HL-60/S4 (cell line): Measurements from ENCODE around the gene CYP3A5.
"Not testable (repeated sequence)": the region's sequence is repeated elsewhere in the genome, so short reads cannot be mapped to it uniquely, and the experiment has no call there.

Experiments used
- in situ Hi-C: fragments of 300-500 bp; cut with MboI; formaldehyde crosslinking; loops from 2 replicates; pipeline ENCODE4 v1.14.3; 2022; ENCODE audit warnings: low sequenced_read_pairs

CYP3A5 gene

DNA sequence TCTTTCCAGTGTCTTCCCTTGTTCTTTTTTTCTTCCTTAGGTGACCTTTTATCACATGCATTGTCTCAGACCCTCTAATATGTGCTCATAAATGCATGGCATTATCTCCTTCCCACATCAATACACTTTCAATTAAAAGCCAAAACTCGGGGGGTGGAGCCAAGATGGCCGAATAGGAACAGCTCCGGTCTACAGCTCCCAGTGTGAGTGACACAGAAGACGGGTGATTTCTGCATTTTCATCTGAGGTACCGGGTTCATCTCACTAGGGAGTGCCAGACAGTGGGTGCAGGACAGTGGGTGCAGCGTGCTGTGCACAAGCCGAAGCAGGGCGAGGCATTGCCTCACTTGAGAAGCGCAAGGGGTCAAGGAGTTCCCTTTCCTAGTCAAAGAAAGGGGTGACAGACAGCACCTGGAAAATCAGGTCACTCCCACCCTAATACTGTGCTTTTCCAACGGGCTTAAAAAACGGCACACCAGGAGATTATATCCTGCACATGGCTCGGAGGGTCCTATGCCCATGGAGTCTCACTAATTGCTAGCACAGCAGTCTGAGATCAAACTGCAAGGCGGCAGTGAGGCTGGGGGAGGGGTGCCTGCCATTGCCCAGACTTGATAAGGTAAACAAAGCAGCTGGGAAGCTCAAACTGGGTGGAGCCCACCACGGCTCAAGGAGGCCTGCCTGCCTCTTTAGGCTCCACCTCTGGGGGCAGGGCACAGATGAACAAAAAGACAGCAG, 6.2 kb upstream of the CYP3A5 start:
- in situ Hi-C loops = not testable (repeated sequence)

DNA sequence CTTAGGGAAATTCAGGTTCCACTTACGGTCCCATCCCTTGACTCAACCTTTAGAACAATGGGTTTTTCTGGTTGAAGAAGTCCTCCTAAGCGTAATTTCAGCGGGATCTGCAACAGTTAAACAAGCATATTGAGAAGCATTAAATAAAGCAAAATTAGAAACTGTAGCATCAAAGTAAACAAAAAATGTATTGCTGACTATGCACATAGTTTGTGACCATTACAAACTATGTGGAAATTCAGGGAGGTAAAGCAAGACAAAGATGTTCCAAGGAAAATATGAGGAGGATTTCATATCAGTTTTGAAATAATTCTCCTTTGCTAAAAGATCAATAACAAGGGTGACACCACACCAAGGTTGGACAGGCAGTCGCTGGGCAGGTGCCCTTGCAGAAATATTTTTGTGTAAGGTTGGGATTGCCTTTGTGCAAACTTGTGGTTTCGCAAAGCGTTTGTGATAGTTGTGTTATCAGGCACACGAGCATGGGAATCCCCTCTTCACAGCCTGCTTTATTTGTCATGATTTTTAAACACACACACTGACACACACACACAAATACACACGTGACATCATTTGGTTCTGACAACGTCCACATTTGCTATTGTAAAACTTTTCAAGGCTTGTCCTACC, 5.4 kb upstream of the CYP3A5 start:
- in situ Hi-C loops = no loop called here

DNA sequence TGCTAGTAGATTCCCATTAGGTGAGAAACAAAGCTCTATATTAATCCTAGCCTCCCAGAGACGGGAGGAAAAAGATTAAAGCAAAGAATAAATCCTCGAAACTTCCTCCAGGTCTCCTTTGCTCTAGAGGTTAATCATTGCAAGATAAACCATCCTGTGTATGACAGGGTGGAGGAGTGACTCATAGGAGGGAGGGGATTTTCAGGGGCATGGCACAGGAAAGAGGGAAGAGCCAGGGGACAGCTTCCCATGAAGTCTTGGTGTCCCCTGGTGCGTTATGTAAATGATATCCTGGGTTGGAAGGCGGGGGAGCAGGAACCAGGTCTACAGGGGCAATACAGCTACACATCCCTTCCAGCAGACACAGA, 780 bp downstream of the CYP3A5 start:
- in situ Hi-C loops = no loop called here

DNA sequence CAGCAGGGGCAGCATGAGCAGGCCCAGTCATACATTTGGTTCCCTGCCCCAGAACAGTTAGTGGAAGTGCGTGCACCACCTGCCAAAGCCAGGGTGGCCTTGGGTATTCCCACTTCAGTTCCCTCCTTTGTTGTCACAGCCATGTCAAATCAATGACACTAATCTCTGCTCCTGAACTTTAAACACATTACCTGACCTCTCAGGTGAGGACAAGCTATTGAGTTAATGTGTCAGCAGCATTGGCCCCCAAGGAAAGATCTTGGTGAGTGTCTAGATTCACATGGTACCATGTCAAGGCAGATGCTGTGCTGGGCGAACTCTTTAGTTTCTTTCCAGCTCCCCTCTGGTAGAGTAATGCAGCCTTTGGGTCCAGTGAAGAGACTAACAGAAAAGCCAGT, 2.1 kb downstream of the CYP3A5 start:
- in situ Hi-C loops = no loop called here

DNA sequence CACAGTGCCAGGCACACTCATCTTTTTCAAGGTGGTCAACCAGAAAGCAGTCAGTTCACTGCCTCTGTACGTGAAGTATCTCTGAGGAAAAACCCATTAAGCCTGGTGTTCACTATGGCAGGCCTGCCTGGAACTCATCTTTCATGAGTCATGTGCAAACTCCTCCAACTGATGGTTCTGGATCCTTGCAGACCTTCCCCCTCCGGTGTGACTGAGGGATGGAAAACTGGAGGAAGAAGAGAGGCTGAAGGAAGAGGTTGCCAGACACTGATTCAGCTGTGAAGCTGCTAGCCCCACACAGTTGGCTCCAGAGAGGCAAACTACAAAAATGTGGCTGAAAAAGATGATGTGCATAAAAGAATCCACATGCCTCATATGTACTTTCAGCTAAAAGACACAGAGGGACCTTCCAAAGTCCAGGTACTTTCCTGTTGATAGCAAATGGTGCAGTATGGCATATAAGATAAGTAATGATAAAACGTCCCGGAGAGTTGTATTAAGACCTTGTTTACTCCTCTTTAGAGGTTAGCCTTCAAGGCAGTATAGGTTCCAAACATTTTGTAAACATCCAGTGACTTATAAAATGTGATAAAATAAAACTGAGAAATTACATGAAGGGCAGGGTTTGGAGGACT, 2.7 kb downstream of the CYP3A5 start:
- in situ Hi-C loops = no loop called here

DNA sequence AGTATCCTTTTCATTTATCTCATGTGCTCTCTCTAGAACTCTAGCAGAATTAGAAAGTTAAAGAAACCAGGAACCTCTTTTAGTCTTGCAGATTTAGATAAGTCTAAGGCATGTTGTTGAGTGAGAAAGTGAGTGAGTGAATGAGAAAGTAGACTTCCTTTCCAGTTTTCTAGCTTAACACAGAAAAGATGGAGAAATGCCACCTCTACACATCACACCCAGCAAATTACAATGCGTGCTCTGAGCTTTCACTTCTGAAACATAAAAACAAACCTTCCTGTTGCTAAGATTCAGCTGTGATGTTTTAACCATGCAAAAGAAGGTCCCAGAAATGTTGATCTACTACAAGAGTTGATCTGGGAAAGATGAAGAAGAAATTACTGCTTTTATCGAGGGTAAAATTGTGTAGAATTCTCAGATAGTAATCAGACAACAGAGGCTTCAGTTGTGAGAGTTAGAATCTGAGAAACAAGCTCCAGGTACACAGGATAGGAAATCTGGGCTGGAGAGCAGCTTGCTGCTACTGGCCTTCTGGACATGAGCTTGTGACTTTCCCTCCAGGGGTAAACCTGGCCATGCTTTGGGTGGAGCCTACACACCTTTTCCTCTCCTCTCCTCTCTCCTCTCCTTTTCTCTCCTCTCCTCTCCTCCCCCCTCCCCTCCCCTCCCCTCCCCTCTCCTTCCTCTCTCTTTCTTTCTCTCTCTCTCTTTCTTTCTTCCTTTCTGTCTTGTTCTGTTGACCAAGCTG, 4.6 kb downstream of the CYP3A5 start:
- in situ Hi-C loops = no loop called here

DNA sequence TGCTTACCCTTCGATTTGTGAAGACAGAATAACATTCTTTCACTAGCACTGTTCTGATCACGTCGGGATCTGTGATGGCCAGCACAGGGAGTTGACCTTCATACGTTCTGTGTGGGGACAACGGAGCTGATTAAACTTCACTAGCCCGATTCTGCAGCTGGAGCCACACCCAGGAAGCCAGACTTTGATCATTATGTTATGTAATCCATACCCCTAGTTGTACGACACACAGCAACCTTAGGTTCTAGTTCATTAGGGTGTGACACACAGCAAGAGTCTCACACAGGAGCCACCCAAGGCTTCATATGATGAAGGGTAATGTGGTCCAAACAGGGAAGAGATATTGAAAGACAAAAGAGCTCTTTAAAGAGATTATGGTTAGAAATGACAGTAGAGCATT, 7.2 kb downstream of the CYP3A5 start:
- in situ Hi-C loops = no loop called here

DNA sequence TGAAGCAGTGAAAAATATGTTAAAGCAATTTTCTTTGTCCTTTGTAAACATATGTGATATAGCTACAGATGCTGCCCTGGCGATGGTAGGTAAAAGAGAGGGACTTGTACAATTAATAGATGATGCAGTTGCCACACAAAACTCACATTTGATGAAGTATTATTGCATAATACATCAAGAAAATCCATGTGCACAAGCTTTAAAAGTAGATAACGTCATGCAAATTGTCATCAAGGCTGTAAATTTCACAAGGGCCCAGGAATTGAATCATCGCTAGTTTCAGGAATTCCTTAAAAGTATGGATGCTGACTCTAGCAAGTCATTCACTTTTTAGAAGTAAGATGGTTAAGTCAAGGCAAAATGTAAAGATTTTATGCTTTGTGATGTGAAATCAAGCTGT, 10.0 kb downstream of the CYP3A5 start:
- in situ Hi-C loops = no loop called here

DNA sequence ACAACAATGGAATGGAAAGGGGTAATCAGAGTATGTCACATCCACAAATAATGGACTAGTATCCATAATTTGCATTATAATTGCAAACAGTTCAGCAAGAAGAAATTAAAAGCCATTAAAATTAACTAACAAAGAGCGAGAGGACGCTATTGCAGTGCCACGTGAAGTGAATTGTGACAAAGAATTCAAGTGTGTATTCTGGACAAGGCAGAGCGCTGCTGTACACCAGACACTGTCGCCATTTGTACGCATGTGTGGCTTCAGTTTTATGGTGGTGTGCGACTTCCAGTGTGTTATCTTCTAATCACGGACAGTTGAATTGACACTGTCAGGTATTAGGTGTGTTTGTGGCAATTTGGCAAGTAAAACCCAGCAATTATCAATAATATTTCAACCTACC, 11.3 kb downstream of the CYP3A5 start:
- in situ Hi-C loops = no loop called here

DNA sequence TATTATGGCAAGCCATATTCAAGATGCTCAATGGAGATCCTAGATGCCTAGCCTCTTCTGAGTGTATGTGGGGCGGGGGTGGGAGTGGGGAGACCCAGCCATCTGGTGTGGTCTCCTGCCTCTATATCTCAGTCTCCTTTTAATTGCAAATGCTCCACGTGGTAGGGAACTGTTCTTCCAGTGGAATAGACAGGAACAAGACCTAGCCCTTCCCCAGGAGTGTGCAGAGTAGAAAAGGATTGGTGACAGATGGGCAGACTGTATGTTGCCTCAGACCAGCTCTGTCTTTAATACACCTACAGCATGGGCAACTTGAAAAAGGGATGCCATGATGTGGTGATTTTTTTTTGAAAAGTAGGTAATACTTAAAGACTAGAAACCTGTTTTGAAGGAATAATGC, 12.6 kb downstream of the CYP3A5 start:
- in situ Hi-C loops = no loop called here

DNA sequence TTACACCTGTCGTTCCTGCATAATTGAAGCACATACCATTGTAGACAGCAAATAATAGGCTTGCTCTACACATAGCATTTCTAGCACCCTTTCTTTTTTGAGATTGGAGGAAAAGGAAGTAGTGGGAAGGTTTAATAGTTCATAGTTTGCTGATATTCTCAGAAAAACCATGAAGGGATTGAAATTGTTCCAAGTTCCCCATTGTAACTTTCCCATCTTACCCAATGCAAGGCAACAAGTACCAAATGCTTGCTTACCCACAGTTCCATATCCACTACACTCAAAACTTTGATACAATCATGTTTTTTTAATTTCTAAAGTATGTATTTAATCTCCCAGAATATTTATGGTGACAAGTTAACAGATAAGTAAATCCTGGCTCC, 13.8 kb downstream of the CYP3A5 start:
- in situ Hi-C loops = no loop called here

DNA sequence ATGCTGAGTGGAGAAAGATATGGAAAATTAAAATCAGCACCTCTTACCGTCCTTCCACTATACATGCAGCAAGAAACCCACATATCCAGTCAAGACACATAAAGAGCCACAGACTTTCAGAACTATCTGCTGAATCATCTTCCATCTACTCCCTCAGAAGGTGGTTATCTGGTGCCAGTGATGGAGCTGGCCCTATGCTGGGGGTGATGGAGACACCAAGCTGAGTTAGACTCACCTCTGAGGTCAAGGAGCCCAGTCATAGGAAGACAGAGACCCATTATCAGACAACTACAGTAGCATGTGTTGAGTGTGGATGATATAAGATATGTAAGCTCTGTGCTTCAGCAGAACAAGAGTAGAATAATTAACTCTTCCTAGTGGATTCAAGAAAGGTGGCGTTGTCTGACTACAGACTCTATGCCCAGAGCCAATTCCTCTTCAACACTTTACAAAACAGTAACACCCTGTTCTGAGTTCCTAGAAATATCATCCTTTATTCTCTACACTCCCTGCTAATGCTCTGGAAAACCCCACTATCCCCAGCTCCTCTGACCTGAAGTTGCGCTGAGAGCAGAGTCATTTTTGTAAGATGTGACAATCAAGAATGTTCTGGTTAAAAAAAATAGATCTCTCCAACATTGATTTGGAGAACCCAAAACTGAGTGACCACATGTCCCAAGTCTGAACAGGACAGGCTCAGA, 14.3 kb downstream of the CYP3A5 start:
- in situ Hi-C loops = no loop called here

DNA sequence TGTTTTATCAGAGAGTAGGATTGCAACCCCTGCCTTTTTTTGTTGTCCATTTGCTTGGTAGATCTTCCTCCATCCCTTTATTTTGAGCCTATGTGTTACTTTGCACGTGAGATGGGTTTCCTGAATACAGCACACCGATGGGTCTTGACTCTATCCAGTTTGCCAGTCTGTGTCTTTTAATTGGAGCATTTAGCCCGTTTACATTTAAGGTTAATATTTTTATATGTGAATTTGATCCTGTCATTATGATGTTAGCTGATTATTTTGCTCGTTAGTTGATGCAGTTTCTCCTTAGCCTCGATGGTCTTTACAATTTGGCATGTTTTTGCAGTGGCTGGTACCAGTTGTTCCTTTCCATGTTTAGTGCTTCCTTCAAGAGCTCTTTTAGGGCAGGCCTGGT, 21.9 kb downstream of the CYP3A5 start:
- in situ Hi-C loops = not testable (repeated sequence)

DNA sequence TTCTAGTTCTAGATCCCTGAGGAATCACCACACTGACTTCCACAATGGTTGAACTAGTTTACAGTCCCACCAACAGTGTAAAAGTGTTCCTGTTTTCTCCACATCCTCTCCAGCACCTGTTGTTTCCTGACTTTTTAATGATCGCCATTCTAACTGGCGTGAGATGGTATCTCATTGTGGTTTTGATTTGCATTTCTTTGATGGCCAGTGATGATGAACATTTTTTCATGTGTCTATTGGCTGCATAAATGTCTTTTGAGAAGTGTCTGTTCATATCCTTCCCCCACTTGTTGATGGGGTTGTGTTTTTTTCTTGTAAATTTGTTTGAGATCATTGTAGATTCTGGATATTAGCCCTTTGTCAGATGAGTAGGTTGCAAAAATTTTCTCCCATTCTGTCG, 25.2 kb downstream of the CYP3A5 start:
- in situ Hi-C loops = not testable (repeated sequence)

DNA sequence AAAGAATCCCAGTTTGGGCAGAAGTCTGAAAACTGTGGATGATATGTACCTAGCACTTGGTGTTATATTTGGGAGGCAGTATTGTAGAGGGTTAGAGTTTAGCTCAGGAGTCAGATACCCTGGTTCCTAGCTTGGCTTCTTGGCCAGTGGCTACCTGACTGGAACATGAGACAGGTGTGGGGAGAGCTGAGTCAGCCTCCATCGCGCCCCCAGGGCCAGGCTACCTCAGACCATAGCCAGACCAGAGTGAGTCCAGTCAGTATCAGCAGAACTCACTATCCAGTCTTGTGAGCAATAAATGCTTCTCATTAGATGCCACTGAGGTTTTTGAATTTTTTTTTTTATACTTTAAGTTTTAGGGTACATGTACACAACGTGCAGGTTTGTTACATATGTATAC, 26.0 kb downstream of the CYP3A5 start:
- in situ Hi-C loops = no loop called here

DNA sequence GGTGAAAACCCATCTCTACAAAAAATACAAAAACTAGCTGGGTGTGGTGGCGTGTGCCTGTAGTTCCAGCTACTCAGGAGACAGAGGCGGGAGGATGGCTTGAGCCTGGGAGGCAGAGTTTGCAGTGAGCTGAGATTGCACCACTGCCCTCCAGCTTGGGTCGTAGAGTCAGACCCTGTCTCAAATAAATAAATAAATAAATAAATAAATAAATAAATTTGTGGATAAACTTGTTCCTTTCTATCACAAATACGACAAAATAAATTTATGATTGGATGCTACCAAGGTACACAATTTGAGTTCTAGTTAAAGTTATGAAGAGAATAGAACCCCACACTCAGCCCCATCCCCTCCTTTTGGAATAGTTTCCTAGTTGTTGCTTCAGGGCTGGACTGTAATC, 26.5 kb downstream of the CYP3A5 start:
- in situ Hi-C loops = not testable (repeated sequence)

DNA sequence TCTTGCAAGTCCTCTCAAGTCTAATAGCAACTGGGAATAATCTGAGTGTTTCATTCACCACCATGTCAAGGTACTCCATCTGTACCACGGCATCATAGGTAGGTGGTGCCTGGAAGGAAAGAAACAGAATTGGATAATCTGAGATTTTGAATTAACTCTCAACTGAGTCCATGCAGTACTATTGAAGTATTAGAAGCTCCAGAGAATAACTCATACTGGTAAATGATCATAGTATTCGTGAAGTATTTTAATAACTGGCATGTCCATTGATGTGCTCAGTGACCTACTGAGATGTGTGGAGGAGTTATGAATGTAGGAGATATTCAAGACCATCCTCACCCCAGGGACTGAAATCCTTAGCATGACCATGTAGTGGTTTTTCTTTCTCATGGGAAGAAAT, 27.1 kb downstream of the CYP3A5 start:
- in situ Hi-C loops = no loop called here

DNA sequence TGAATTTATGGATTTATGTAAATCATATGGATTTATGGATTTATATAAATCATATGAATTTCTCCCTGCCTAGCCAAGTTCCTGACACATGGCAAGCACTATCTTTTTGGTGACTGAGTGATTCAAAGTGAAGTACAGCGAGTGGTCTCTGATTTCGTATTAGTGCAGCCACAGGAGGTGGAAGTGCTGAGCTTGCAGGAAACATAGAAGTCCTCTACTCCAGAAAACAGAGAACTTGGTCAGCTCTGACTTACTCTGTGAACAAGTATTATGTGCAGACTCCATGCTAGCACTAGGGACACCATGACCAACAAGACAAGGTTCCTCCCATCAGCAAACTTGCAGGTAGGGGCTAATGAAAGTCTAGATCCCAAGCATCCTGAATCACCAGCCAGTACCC, 28.5 kb downstream of the CYP3A5 start:
- in situ Hi-C loops = no loop called here

DNA sequence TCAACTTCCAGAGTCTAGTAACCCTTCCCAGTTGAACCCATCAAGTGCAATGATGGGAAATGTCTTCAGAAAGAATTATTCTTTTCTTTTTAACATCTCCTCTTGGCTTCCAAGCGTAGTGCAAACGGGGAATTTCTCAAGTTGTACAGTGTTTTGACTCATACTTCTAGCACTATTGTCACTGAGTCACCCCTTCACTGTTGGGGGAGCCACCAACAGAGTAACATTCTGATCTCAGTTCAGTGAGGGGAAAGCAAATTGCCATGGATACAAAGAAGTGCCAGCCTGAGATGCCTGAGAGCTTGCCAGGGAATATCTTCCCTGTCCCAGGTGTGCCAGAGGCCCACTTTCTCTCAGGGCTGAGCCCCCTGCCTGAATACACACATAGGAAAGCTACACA, 31.0 kb downstream of the CYP3A5 start:
- in situ Hi-C loops = no loop called here

DNA sequence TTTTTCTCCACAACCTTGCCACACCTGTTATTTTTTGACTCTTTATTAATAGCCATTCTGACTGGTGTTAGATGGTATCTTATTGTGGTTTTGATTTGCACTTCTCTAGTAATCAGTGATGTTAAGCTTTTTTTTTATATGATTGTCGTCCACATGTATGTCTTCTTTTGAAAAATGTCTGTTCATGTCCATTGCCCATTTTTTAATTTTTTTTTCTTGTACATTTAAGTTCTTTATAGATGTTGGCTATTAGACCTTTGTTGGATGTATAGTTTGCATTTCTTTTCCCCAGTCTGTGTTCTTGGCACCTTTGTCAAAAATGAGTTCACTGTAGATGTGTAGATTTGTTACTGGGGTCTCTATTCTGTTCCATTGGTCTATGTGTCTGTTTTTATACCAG, 34.2 kb downstream of the CYP3A5 start:
- in situ Hi-C loops = no loop called here

DNA sequence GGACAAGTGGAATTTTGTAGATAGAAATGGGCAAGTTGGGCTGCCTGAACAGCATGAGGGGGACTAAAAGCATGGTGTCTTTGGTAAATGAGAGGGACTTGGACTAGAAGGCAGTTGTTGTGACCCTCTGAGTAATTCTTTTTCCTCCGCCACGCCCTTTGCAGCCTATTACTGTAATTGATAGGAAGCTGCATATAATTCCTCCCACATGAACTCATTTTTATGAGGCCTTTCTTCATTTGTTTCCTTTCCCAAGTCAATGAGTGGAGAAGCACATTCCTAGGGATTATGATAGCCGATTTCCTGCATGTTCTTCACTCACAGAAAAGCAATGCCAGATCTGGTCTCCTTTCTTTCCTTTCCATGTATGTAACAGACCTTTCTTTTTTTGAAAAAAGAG, 35.4 kb downstream of the CYP3A5 start:
- in situ Hi-C loops = no loop called here
